Loucy (cell line): ENCODE data around the gene FAHD2B.
"Not testable (repeated sequence)": the region's sequence is repeated elsewhere in the genome, so short reads cannot be mapped to it uniquely, and the experiment has no call there.

Experiments
- H2AFZ ChIP-seq: fragments of 200-600 bp; sonication (generic); 2 replicates; pipeline ENCODE4 v1.6.0; 2016; ENCODE audit warnings: antibody characterized with exemption, mild to moderate bottlenecking, low read length, moderate library complexity
- H3F3A ChIP-seq: fragments of 200-600 bp; 2 replicates; pipeline ENCODE4 v1.6.0; 2016; ENCODE audit warnings: antibody characterized with exemption, low read depth, mild to moderate bottlenecking
- H3K27me3 ChIP-seq: fragments of 200-600 bp; sonication (generic); 2 replicates; pipeline ENCODE4 v1.6.1; 2014; ENCODE audit warnings: low read length, mild to moderate bottlenecking; ENCODE audit not compliant: insufficient read depth, poor library complexity, severe bottlenecking
- H3K36me3 ChIP-seq: fragments of 200-600 bp; sonication (generic); 2 replicates; pipeline ENCODE4 v1.6.1; 2016; ENCODE audit warnings: low read length; ENCODE audit not compliant: insufficient read depth
- H3K4me1 ChIP-seq: fragments of 200-600 bp; sonication (generic); 2 replicates; pipeline ENCODE4 v1.5.1; 2014; ENCODE audit warnings: low read length, mild to moderate bottlenecking; ENCODE audit not compliant: insufficient read depth, poor library complexity, severe bottlenecking
- H3K4me2 ChIP-seq: fragments of 200-600 bp; sonication (generic); 2 replicates; pipeline ENCODE4 v1.6.0; 2014; ENCODE audit warnings: antibody characterized with exemption, low read length, low read depth, mild to moderate bottlenecking; ENCODE audit not compliant: poor library complexity, severe bottlenecking
- H3K4me3 ChIP-seq: fragments of 200-600 bp; sonication (generic); 2 replicates; pipeline ENCODE4 v1.5.1; 2014; ENCODE audit warnings: low read length, mild to moderate bottlenecking, mixed read lengths; ENCODE audit not compliant: poor library complexity, severe bottlenecking
- H3K79me2 ChIP-seq: fragments of 200-600 bp; sonication (generic); 2 replicates; pipeline ENCODE4 v1.6.1; 2014; ENCODE audit warnings: low read length; ENCODE audit not compliant: insufficient read depth
- H3K9ac ChIP-seq: fragments of 200-600 bp; sonication (generic); 2 replicates; pipeline ENCODE4 v1.6.0; 2014; ENCODE audit warnings: mild to moderate bottlenecking, low read depth, low read length, moderate library complexity; ENCODE audit not compliant: poor library complexity, severe bottlenecking
- H3K9me2 ChIP-seq: fragments of 200-600 bp; sonication (generic); replicated peaks from 2 replicates; pipeline ENCODE4 v1.6.1; 2016; ENCODE audit warnings: low read depth, low read length, mixed read lengths
- H3K9me3 ChIP-seq: fragments of 200-600 bp; sonication (generic); 2 replicates; pipeline ENCODE4 v1.6.1; 2014; ENCODE audit warnings: mild to moderate bottlenecking, antibody characterized with exemption, low read length, low read depth; ENCODE audit not compliant: insufficient read depth
- H4K20me1 ChIP-seq: fragments of 200-600 bp; sonication (generic); 2 replicates; pipeline ENCODE4 v1.6.0; 2014; ENCODE audit warnings: antibody characterized with exemption, low read length, mild to moderate bottlenecking; ENCODE audit not compliant: insufficient read depth, poor library complexity, severe bottlenecking
- CTCF ChIP-seq: fragments of 200-600 bp; sonication (generic); conservative IDR thresholded peaks from 2 replicates; pipeline ENCODE4 v1.5.1; 2014; ENCODE audit warnings: mild to moderate bottlenecking, antibody characterized with exemption, low read length
- EZH2phosphoT487 ChIP-seq: fragments of 200-600 bp; IDR thresholded peaks from 2 replicates; pipeline ENCODE4 v1.6.1; 2018; ENCODE audit warnings: antibody characterized with exemption, mild to moderate bottlenecking, moderate library complexity, borderline replicate concordance

FAHD2B gene

GRCh38 chr2:97067279-97068004, 27.2 kb downstream of the FAHD2B start:
- H3K4me3 ChIP-seq: no peak overlapping the region
- H3K27me3 ChIP-seq: no peaks in the 10 kb centered on the region
- no peaks in the 10 kb centered on the region for H3K9me2 ChIP-seq
- H3K9ac ChIP-seq: no peak overlapping the region
- H3K4me2 ChIP-seq: no peak overlapping the region
- no peaks in the 10 kb centered on the region for H3K79me2 ChIP-seq
- H3K9me3 ChIP-seq: no peaks in the 10 kb centered on the region
- no peak overlapping the region for H2AFZ ChIP-seq
- H4K20me1 ChIP-seq: no peaks in the 10 kb centered on the region
- no peak for TF ChIP-seq EZH2phosphoT487
- no peak for TF ChIP-seq CTCF
- no peaks in the 10 kb centered on the region for H3K36me3 ChIP-seq
- H3F3A ChIP-seq: no peaks in the 10 kb centered on the region
- H3K4me1 ChIP-seq: no peaks in the 10 kb centered on the region

GRCh38 chr2:97066030-97066429, 28.7 kb downstream of the FAHD2B start:
- H3K79me2 ChIP-seq, H4K20me1 ChIP-seq, H3K36me3 ChIP-seq, H3K9ac ChIP-seq, H3K4me1 ChIP-seq, H3K4me2 ChIP-seq, H3K27me3 ChIP-seq, H2AFZ ChIP-seq, H3K4me3 ChIP-seq, H3K9me2 ChIP-seq, H3K9me3 ChIP-seq, H3F3A ChIP-seq: not testable (repeated sequence)

GRCh38 chr2:97062020-97062419, 32.7 kb downstream of the FAHD2B start:
- not testable (repeated sequence) for H3K79me2 ChIP-seq, H3K36me3 ChIP-seq, H3K4me2 ChIP-seq, H3K9me2 ChIP-seq, H3K4me3 ChIP-seq, H3K9ac ChIP-seq, H3K9me3 ChIP-seq, H2AFZ ChIP-seq, H3K27me3 ChIP-seq, H3F3A ChIP-seq, H4K20me1 ChIP-seq, H3K4me1 ChIP-seq

- not testable (repeated sequence) for H3K27me3 ChIP-seq, H4K20me1 ChIP-seq, H3K9ac ChIP-seq, H3K9me3 ChIP-seq, H3K4me1 ChIP-seq, H3F3A ChIP-seq, H3K9me2 ChIP-seq, H3K36me3 ChIP-seq, H3K4me2 ChIP-seq, H3K79me2 ChIP-seq, H3K4me3 ChIP-seq, H2AFZ ChIP-seq
These were observed 34.9 kb downstream of the FAHD2B start for GRCh38 chr2:97059782-97060181.

- H4K20me1 ChIP-seq, H3K9me3 ChIP-seq, H3F3A ChIP-seq, H3K4me3 ChIP-seq, H3K79me2 ChIP-seq, H3K9ac ChIP-seq, H2AFZ ChIP-seq, H3K4me1 ChIP-seq, H3K36me3 ChIP-seq, H3K27me3 ChIP-seq, H3K9me2 ChIP-seq, H3K4me2 ChIP-seq: not testable (repeated sequence)
These were observed 38.5 kb downstream of the FAHD2B start for GRCh38 chr2:97056150-97056549.

- not testable (repeated sequence) for H3K9ac ChIP-seq, H3K4me2 ChIP-seq, H3K4me3 ChIP-seq
These were observed 44.6 kb downstream of the FAHD2B start for GRCh38 chr2:97050032-97050431.

GRCh38 chr2:97048448-97048847, 46.2 kb downstream of the FAHD2B start:
- Histone ChIP-seq H2AFZ (peak overlapping the region; percentile 16; the same call in 1 of the 2 replicates), H3K4me2 (peak overlapping the region; percentile 51)
- H3K4me3 ChIP-seq: not testable (repeated sequence)

More at GRCh38 chr2:97050032-97050431, 44.6 kb downstream of the FAHD2B start:
- not testable (repeated sequence) for H3K9me3 ChIP-seq, H3K9me2 ChIP-seq, H3F3A ChIP-seq, H2AFZ ChIP-seq, H3K27me3 ChIP-seq, H4K20me1 ChIP-seq, H3K79me2 ChIP-seq, H3K36me3 ChIP-seq
- peaks cover 10% of the 10 kb centered on the region for H3K4me1 ChIP-seq

More at GRCh38 chr2:97048448-97048847, 46.2 kb downstream of the FAHD2B start:
- H3K36me3 ChIP-seq, H4K20me1 ChIP-seq, H3K9me3 ChIP-seq, H3K9me2 ChIP-seq, H3K27me3 ChIP-seq, H3F3A ChIP-seq, H3K79me2 ChIP-seq, H3K9ac ChIP-seq: not testable (repeated sequence)
- peaks cover 10% of the 10 kb centered on the region for H3K4me1 ChIP-seq
